Mesendoderm (in vitro differentiated cells): ENCODE data around the gene C1QTNF4.

Source experiments
- DNase-seq: peaks from one replicate; pipeline ENCODE4 v3.0.0; 2013
- H2AK5ac ChIP-seq: 2 replicates; pipeline ENCODE4 v1.6.1; 2013; ENCODE audit warnings: low read length, inconsistent platforms
- H2BK120ac ChIP-seq: 2 replicates; pipeline ENCODE4 v1.6.1; 2013; ENCODE audit warnings: low read depth, mild to moderate bottlenecking, low read length, moderate library complexity, mixed read lengths
- H2BK15ac ChIP-seq: replicated peaks from 2 replicates; pipeline ENCODE4 v1.6.1; 2013; ENCODE audit warnings: low read depth, mild to moderate bottlenecking, moderate library complexity
- H2BK5ac ChIP-seq: 2 replicates; pipeline ENCODE4 v1.6.1; 2013; ENCODE audit warnings: low read length, inconsistent platforms
- H3K18ac ChIP-seq: 2 replicates; pipeline ENCODE4 v1.6.1; 2013; ENCODE audit warnings: mild to moderate bottlenecking, low read length, mixed read lengths
- H3K23ac ChIP-seq: one replicate; pipeline ENCODE4 v1.6.1; 2013; ENCODE audit warnings: low read length
- H3K27ac ChIP-seq: 2 replicates; pipeline ENCODE4 v1.5.1; 2013; ENCODE audit warnings: low read depth, mild to moderate bottlenecking, inconsistent platforms, low read length, moderate library complexity
- H3K27me3 ChIP-seq: 2 replicates; pipeline ENCODE4 v1.6.1; 2013; ENCODE audit warnings: low read length, control low read depth, mild to moderate bottlenecking, inconsistent platforms; ENCODE audit not compliant: insufficient read depth, poor library complexity
- H3K36me3 ChIP-seq: 2 replicates; pipeline ENCODE4 v1.6.1; 2013; ENCODE audit warnings: low read length, inconsistent platforms; ENCODE audit not compliant: control insufficient read depth, insufficient read depth
- H3K4ac ChIP-seq: one replicate; pipeline ENCODE4 v1.6.1; 2013; ENCODE audit warnings: low read depth, mild to moderate bottlenecking, low read length, moderate library complexity
- H3K4me1 ChIP-seq: 2 replicates; pipeline ENCODE4 v1.6.1; 2013; ENCODE audit warnings: low read depth, low read length, inconsistent platforms; ENCODE audit not compliant: control insufficient read depth
- H3K4me2 ChIP-seq: 2 replicates; pipeline ENCODE4 v1.6.1; 2013; ENCODE audit warnings: low read length
- H3K4me3 ChIP-seq: 2 replicates; pipeline ENCODE4 v1.5.1; 2013; ENCODE audit warnings: mild to moderate bottlenecking, low read length
- H3K56ac ChIP-seq: one replicate; pipeline ENCODE4 v1.6.1; 2013; ENCODE audit warnings: low read length
- H3K79me1 ChIP-seq: 2 replicates; pipeline ENCODE4 v1.6.1; 2013; ENCODE audit warnings: low read length, inconsistent platforms
- H3K79me2 ChIP-seq: 2 replicates; pipeline ENCODE4 v1.6.1; 2013; ENCODE audit warnings: mild to moderate bottlenecking, low read length; ENCODE audit not compliant: control insufficient read depth, insufficient read depth
- H3K9ac ChIP-seq: 2 replicates; pipeline ENCODE4 v1.6.1; 2013; ENCODE audit warnings: low read length, inconsistent platforms
- H4K5ac ChIP-seq: one replicate; pipeline ENCODE4 v1.6.1; 2013; ENCODE audit warnings: low read length
- H4K8ac ChIP-seq: one replicate; pipeline ENCODE4 v1.6.1; 2013; ENCODE audit warnings: low read depth, mild to moderate bottlenecking, control low read depth, low read length, moderate library complexity
- WGBS: extraction: QIAGEN DNeasy Blood & Tissue Kit; methylation state at CpG from one replicate; pipeline ENCODE4 v1.1.7; 2013; ENCODE audit warnings: low lambda C conversion rate, missing lambda C conversion rate; ENCODE audit not compliant: insufficient coverage; ENCODE audit errors: extremely low coverage; 5-methylcytosine and 5-hydroxymethylcytosine counted together

The C1QTNF4 gene

DNA sequence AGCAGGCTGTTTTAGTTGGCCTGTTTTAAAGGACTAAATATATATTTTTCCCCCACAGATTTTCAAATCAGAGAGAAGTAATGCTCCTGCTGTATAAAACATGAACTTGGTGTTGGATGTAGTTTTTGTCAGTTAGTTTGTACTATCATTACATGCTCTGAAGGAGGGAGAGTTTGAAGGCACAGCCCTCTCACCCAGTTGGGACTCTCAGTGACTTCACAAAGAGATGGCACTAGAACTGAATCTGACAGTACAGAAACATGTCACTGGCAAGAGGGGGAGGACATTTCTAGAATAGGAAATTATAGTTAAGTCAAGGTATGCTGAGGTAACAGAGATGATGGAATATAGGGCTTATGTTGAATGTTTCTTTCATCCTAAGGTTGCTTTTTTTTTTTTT lies 21.0 kb upstream of the C1QTNF4 start:
- H3K4ac ChIP-seq = no peak overlapping the region
- DNase-seq = no peak
- H3K79me2 ChIP-seq = no peaks in the 10 kb centered on the region
- no peak overlapping the region for H3K23ac ChIP-seq
- H3K4me1 ChIP-seq = no peaks in the 10 kb centered on the region
- H2BK120ac ChIP-seq = no peak overlapping the region
- no peak overlapping the region for H2BK5ac ChIP-seq
- H3K9ac ChIP-seq = no peak overlapping the region
- H3K79me1 ChIP-seq = no peaks in the 10 kb centered on the region
- no peak overlapping the region for H4K8ac ChIP-seq
- no peak overlapping the region for H3K4me3 ChIP-seq
- no peak overlapping the region for H2AK5ac ChIP-seq
- no peak overlapping the region for H4K5ac ChIP-seq
- H3K27me3 ChIP-seq = no peaks in the 10 kb centered on the region
- peaks cover 2% of the 10 kb centered on the region for H3K36me3 ChIP-seq
- no peak overlapping the region for H3K27ac ChIP-seq
- no peak overlapping the region for H2BK15ac ChIP-seq
- H3K18ac ChIP-seq = no peak overlapping the region
- H3K4me2 ChIP-seq = no peak overlapping the region
- H3K56ac ChIP-seq = no peak overlapping the region

DNA sequence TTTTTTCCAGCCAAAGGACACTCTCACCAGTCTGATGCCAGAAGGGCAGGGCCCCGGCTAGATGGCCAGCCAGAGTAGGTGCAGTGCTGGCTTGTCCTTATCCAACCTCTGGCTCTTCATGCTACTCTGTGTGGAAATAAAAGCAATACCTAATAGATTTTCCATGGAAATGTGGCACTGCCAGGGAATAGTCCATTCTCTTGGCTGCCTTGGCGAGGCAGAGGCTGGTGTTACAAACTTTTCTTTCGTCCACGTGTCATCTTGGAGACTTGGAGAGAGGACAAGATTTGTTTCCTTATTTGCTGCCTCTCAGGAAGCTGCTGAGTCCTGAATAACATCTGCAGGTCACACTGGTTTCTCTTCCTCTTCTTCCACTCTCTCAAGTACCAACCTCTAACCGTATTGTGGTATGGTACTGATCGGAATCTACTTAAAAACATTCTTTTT lies 17.2 kb upstream of the C1QTNF4 start:
- DNase-seq = no peak
- Histone ChIP-seq H3K79me1 (no peaks in the 10 kb centered on the region), H3K4me2 (no peak overlapping the region), H3K79me2 (no peaks in the 10 kb centered on the region), H3K23ac (no peak overlapping the region), H3K27me3 (no peaks in the 10 kb centered on the region), H2AK5ac (no peak overlapping the region), H2BK120ac (no peak overlapping the region), H3K36me3 (no peaks in the 10 kb centered on the region), H3K18ac (no peak overlapping the region), H3K9ac (no peak overlapping the region), H3K4me1 (no peaks in the 10 kb centered on the region), H3K4ac (no peak overlapping the region), H3K56ac (no peak overlapping the region), H4K5ac (no peak overlapping the region), H2BK5ac (no peak overlapping the region), H3K4me3 (no peak overlapping the region), H3K27ac (no peak overlapping the region), H2BK15ac (no peak overlapping the region), H4K8ac (no peak overlapping the region)
- no CpG with 5 or more reads among the region's 6 CpGs for WGBS

DNA sequence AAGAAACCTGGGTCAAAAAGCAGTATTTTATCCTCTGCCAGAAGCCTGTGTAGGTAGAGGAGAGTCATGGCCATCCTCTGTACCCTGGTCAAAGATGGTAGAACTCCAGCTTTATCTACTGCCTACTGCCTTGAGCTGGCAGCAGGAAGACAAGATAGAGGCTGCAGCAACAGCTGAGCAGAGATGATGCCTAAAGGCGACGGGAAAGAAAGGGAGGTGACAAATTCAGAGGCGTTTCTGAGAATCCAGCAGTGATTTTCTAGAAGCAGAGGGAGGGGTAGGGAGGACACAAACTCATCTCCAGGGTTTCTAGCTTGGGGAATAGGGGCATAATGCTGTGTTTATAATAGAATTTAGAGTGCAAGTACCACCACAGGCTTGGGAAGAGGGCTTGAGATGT lies 15.5 kb upstream of the C1QTNF4 start:
- no peak overlapping the region for H2AK5ac ChIP-seq
- H3K27me3 ChIP-seq = no peaks in the 10 kb centered on the region
- no peak overlapping the region for H3K27ac ChIP-seq
- DNase-seq = no peak
- no CpG with 5 or more reads among the region's 3 CpGs for WGBS
- H2BK120ac ChIP-seq = no peak overlapping the region
- no peak overlapping the region for H3K4ac ChIP-seq
- H3K4me1 ChIP-seq = no peaks in the 10 kb centered on the region
- H3K4me3 ChIP-seq = no peak overlapping the region
- no peak overlapping the region for H3K56ac ChIP-seq
- no peaks in the 10 kb centered on the region for H3K79me1 ChIP-seq
- H2BK15ac ChIP-seq = no peak overlapping the region
- no peak overlapping the region for H4K5ac ChIP-seq
- H3K4me2 ChIP-seq = no peak overlapping the region
- H4K8ac ChIP-seq = no peak overlapping the region
- no peaks in the 10 kb centered on the region for H3K79me2 ChIP-seq
- H3K23ac ChIP-seq = no peak overlapping the region
- no peak overlapping the region for H3K9ac ChIP-seq
- H3K36me3 ChIP-seq = no peaks in the 10 kb centered on the region
- no peak overlapping the region for H2BK5ac ChIP-seq
- no peak overlapping the region for H3K18ac ChIP-seq

DNA sequence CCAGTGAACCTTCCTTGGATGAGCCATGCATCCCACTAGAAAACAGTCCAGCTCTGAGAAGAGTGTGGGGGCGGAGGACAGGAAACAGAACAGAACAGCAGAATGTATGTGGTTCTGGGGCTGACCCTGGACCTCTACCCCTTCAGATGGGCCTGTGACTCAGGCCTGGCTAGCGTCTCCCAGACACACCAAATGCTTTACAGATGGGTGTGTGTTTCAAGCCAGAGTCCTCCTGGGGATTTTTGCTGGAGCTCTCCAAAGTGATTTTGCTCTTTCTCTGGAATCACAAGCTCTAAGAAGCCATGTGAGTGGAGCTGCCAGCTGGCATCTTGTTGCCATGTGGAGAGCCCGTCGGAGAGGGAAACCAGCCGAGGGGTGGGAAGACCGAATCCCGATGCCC lies 13.2 kb upstream of the C1QTNF4 start:
- Histone ChIP-seq H3K18ac (no peak overlapping the region), H3K27me3 (no peaks in the 10 kb centered on the region), H3K4me1 (no peaks in the 10 kb centered on the region), H3K23ac (no peak overlapping the region), H3K36me3 (no peaks in the 10 kb centered on the region), H2BK15ac (no peak overlapping the region), H3K79me2 (no peaks in the 10 kb centered on the region), H4K5ac (no peak overlapping the region), H3K56ac (no peak overlapping the region), H2AK5ac (no peak overlapping the region), H3K27ac (no peak overlapping the region), H3K4me2 (no peak overlapping the region), H3K4ac (no peak overlapping the region), H2BK120ac (no peak overlapping the region), H3K4me3 (no peak overlapping the region), H3K9ac (no peak overlapping the region), H4K8ac (no peak overlapping the region), H3K79me1 (no peaks in the 10 kb centered on the region), H2BK5ac (no peak overlapping the region)
- no CpG with 5 or more reads among the region's 7 CpGs for WGBS
- DNase-seq = no peak

GRCh38 chr11:47606731-47607130 lies 12.5 kb upstream of the C1QTNF4 start:
- Histone ChIP-seq H3K79me2 (no peaks in the 10 kb centered on the region), H4K5ac (no peak overlapping the region), H3K4me2 (no peak overlapping the region), H3K27ac (no peak overlapping the region), H4K8ac (no peak overlapping the region), H3K23ac (no peak overlapping the region), H3K4me1 (no peaks in the 10 kb centered on the region), H3K4ac (no peak overlapping the region), H2BK15ac (no peak overlapping the region), H3K9ac (no peak overlapping the region), H2BK120ac (no peak overlapping the region), H3K36me3 (no peaks in the 10 kb centered on the region), H3K79me1 (no peaks in the 10 kb centered on the region), H2AK5ac (no peak overlapping the region), H3K18ac (no peak overlapping the region), H3K27me3 (no peaks in the 10 kb centered on the region), H2BK5ac (no peak overlapping the region), H3K4me3 (no peak overlapping the region), H3K56ac (no peak overlapping the region)
- WGBS = no CpG with 5 or more reads among the region's 5 CpGs
- DNase-seq = peak; percentile 35

DNA sequence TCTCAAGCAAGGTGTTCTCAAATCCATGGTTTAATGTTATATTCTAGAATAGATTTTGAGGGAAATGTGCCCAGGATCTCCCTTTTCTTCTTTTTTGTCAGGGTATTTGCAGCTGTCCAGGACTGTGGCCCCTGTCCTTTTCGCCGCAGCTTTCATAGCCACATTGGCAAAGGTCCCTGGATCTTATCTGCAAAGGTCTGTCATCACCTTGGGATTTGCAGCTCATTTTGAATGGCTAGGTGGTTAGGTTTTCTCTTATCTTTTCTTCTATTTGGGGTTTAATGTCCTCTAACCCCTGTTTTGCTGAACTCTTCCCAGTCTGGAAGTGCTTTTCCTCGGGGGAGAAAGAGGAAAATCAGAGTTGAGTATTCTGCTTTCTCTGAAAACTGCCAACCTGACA lies 11.7 kb upstream of the C1QTNF4 start:
- no peak overlapping the region for H3K4me3 ChIP-seq
- no peaks in the 10 kb centered on the region for H3K4me1 ChIP-seq
- no peak overlapping the region for H3K27ac ChIP-seq
- no peak overlapping the region for H2BK5ac ChIP-seq
- no peak overlapping the region for H3K56ac ChIP-seq
- H3K9ac ChIP-seq = no peak overlapping the region
- H3K36me3 ChIP-seq = no peaks in the 10 kb centered on the region
- H2AK5ac ChIP-seq = no peak overlapping the region
- H2BK15ac ChIP-seq = no peak overlapping the region
- no peak overlapping the region for H3K4ac ChIP-seq
- H2BK120ac ChIP-seq = no peak overlapping the region
- no peak overlapping the region for H4K8ac ChIP-seq
- H3K27me3 ChIP-seq = no peaks in the 10 kb centered on the region
- H3K79me2 ChIP-seq = no peaks in the 10 kb centered on the region
- WGBS = no CpG with 5 or more reads among the region's 3 CpGs
- H3K23ac ChIP-seq = no peak overlapping the region
- no peaks in the 10 kb centered on the region for H3K79me1 ChIP-seq
- H3K18ac ChIP-seq = no peak overlapping the region
- DNase-seq = no peak
- no peak overlapping the region for H3K4me2 ChIP-seq
- H4K5ac ChIP-seq = no peak overlapping the region
